GM23338 (cell line): ENCODE measurements around the gene GPD2. TPM values are rescaled to one million over a fixed set of nuclear protein-coding genes. Genes with fewer than 3 reads are reported as not detected.

Source experiments
- ATAC-seq: fragments of 200-7000 bp; cut with Tn5 transposase; 3 replicates; pipeline ENCODE4 v1.9.1; 2020
- DNase-seq: peaks from one replicate; pipeline ENCODE4 v3.0.0-alpha.2; 2015; ENCODE audit warnings: low spot score
- H2AFZ ChIP-seq: fragments of 200-600 bp; sonication (generic); 2 replicates; pipeline ENCODE4 v1.8.0; 2016; ENCODE audit warnings: antibody characterized with exemption, mild to moderate bottlenecking, moderate library complexity
- H3F3A ChIP-seq: fragments of 200-600 bp; sonication (generic); replicated peaks from 2 replicates; pipeline ENCODE4 v1.8.0; 2017; ENCODE audit warnings: antibody characterized with exemption, mixed run types, low read depth
- H3K27ac ChIP-seq: fragments of 200-600 bp; sonication (generic); 2 replicates; pipeline ENCODE4 v1.6.1; 2016; ENCODE audit warnings: low read depth
- H3K27me3 ChIP-seq: fragments of 200-600 bp; sonication (generic); 2 replicates; pipeline ENCODE4 v1.8.0; 2016; ENCODE audit warnings: mild to moderate bottlenecking, mixed run types, moderate library complexity; ENCODE audit not compliant: insufficient read depth
- H3K36me3 ChIP-seq: fragments of 200-600 bp; sonication (generic); 2 replicates; pipeline ENCODE4 v1.8.0; 2016; ENCODE audit warnings: mild to moderate bottlenecking; ENCODE audit not compliant: insufficient read depth
- H3K4me1 ChIP-seq: fragments of 200-600 bp; sonication (generic); 2 replicates; pipeline ENCODE4 v1.8.0; 2016; ENCODE audit warnings: mild to moderate bottlenecking, moderate library complexity; ENCODE audit not compliant: insufficient read depth
- H3K4me2 ChIP-seq: fragments of 200-600 bp; sonication (generic); 2 replicates; pipeline ENCODE4 v1.7.1; 2017; ENCODE audit warnings: mixed run types
- H3K4me3 ChIP-seq: fragments of 200-600 bp; sonication (generic); 2 replicates; pipeline ENCODE4 v1.6.1; 2016; ENCODE audit warnings: mixed run types
- H3K79me2 ChIP-seq: fragments of 200-600 bp; sonication (generic); replicated peaks from 2 replicates; pipeline ENCODE4 v1.8.0; 2017; ENCODE audit warnings: mild to moderate bottlenecking; ENCODE audit not compliant: insufficient read depth
- H3K9me2 ChIP-seq: fragments of 200-600 bp; sonication (generic); 2 replicates; pipeline ENCODE4 v1.8.0; 2017; ENCODE audit not compliant: insufficient read depth
- H4K20me1 ChIP-seq: fragments of 200-600 bp; sonication (generic); replicated peaks from 2 replicates; pipeline ENCODE4 v1.8.0; 2017; ENCODE audit warnings: mild to moderate bottlenecking; ENCODE audit not compliant: insufficient read depth
- H3K27ac Mint-ChIP-seq: 2 replicates; pipeline ENCODE4 v1.8.0; 2020; ENCODE audit warnings: inconsistent platforms, mild to moderate bottlenecking, moderate library complexity, mixed read lengths
- H3K27me3 Mint-ChIP-seq: 3 replicates; pipeline ENCODE4 v1.8.0; 2022; ENCODE audit warnings: low read depth, mild to moderate bottlenecking, moderate library complexity, mixed read lengths, inconsistent platforms; ENCODE audit not compliant: insufficient read depth, poor library complexity
- H3K36me3 Mint-ChIP-seq: 3 replicates; pipeline ENCODE4 v1.8.0; 2021; ENCODE audit warnings: low read depth, mild to moderate bottlenecking, inconsistent platforms, moderate library complexity, mixed read lengths
- H3K4me1 Mint-ChIP-seq: 3 replicates; pipeline ENCODE4 v1.8.0; 2020; ENCODE audit warnings: mild to moderate bottlenecking, inconsistent platforms, mixed read lengths
- H3K4me3 Mint-ChIP-seq: 3 replicates; pipeline ENCODE4 v1.8.0; 2021; ENCODE audit warnings: moderate library complexity, mild to moderate bottlenecking, inconsistent platforms, mixed read lengths
- H3K9me3 Mint-ChIP-seq: 3 replicates; pipeline ENCODE4 v1.8.0; 2020; ENCODE audit warnings: moderate library complexity, mild to moderate bottlenecking, inconsistent platforms, mixed read lengths
- CREB1 ChIP-seq: fragments of 250-450 bp; sonication (Bioruptor Pico); IDR thresholded peaks from 2 replicates; pipeline ENCODE4 v1.5.0; 2020; ENCODE audit warnings: low read depth, mild to moderate bottlenecking, moderate library complexity
- CTCF ChIP-seq, 2 experiments: fragments of 200-600 bp in 1 of 2; sonication (generic) in 1 of 2; conservative IDR thresholded peaks; 2 replicates each; pipeline versions ENCODE4 v1.5.1 to v1.6.1; 2016 to 2017; ENCODE audit warnings: antibody characterized with exemption in 2 of 2, low read depth in 2 of 2, mild to moderate bottlenecking in 2 of 2, moderate library complexity in 1 of 2
- ETS1 ChIP-seq: IDR thresholded peaks from 2 replicates; pipeline ENCODE4 v1.6.1; 2016; ENCODE audit warnings: antibody characterized with exemption
- EZH2 ChIP-seq: fragments of 200-600 bp; sonication (generic); IDR thresholded peaks from one replicate; pipeline ENCODE4 v1.8.0; 2017; ENCODE audit warnings: antibody characterized with exemption, mild to moderate bottlenecking, low read depth; ENCODE audit not compliant: unreplicated experiment
- EZH2phosphoT487 ChIP-seq: fragments of 200-600 bp; sonication (generic); IDR thresholded peaks from one replicate; pipeline ENCODE4 v1.8.1; 2018; ENCODE audit warnings: antibody characterized with exemption; ENCODE audit not compliant: unreplicated experiment
- JUNB ChIP-seq: IDR thresholded peaks from one replicate; pipeline ENCODE4 v1.6.1; 2016; ENCODE audit warnings: antibody characterized with exemption; ENCODE audit not compliant: unreplicated experiment
- NANOG ChIP-seq: IDR thresholded peaks from 2 replicates; pipeline ENCODE4 v1.6.1; 2016; ENCODE audit warnings: antibody characterized with exemption, borderline replicate concordance
- POLR2AphosphoS5 ChIP-seq: IDR thresholded peaks from 2 replicates; pipeline ENCODE4 v1.6.1; 2016; ENCODE audit warnings: antibody characterized with exemption, low read depth
- REST ChIP-seq: IDR thresholded peaks from one replicate; pipeline ENCODE4 v1.6.1; 2018; ENCODE audit warnings: antibody characterized with exemption; ENCODE audit not compliant: unreplicated experiment
- STAT1 ChIP-seq: IDR thresholded peaks from one replicate; pipeline ENCODE4 v1.6.1; 2016; ENCODE audit warnings: antibody characterized with exemption; ENCODE audit not compliant: unreplicated experiment
- ZNF114 ChIP-seq: fragments of 250-450 bp; sonication (Bioruptor Pico); IDR thresholded peaks from 2 replicates; pipeline ENCODE4 v1.5.0; 2020; ENCODE audit warnings: mild to moderate bottlenecking, moderate library complexity
- ZNF462 ChIP-seq: fragments of 250-450 bp; sonication (Bioruptor Pico); IDR thresholded peaks from 2 replicates; pipeline ENCODE4 v1.5.0; 2020; ENCODE audit warnings: mild to moderate bottlenecking, moderate library complexity
- polyA plus RNA-seq: library from polyadenylated mRNA; unstranded; fragments of >200 nt; fragmentation: Nextera tagmentation; extraction: Ambion mirVana; gene quantifications from 2 replicates; pipeline ENCODE4 v1.2.1, GENCODE V29; 2016
- total RNA-seq: library from RNA; depleted of rRNA; stranded (reverse); fragments of >200 nt; shearing (Covaris generic); gene quantifications from 2 replicates; pipeline ENCODE4 v1.2.3, GENCODE V29; 2014

Gene GPD2
- total and polyA plus RNA-seq, 2 experiments from 2014 or later: 9.4 to 67.4 TPM

- no peak for TF ChIP-seq ZNF462
- TF ChIP-seq STAT1: no peak
- no peak for TF ChIP-seq JUNB
- TF ChIP-seq ETS1: no peak
Measured at GRCh38 chr2:156411835-156412234, 24.3 kb upstream of the GPD2 start (continued).

- Mint-ChIP-seq H3K4me3 (no peak overlapping the region), H3K4me1 (peaks cover 5% of the 10 kb centered on the region; the same call in 1 of the 3 replicates), H3K36me3 (no peaks in the 10 kb centered on the region), H3K27me3 (peaks cover 2% of the 10 kb centered on the region), H3K9me3 (no peaks in the 10 kb centered on the region; the same call in 2 of the 3 replicates), H3K27ac (no peak overlapping the region)
- no peaks in the 10 kb centered on the region for H3K27me3 ChIP-seq
- DNase-seq (no peak), ATAC-seq (no peak)
- H3K36me3 ChIP-seq: no peaks in the 10 kb centered on the region
- H3K4me2 ChIP-seq: no peak overlapping the region
- H3F3A ChIP-seq: no peaks in the 10 kb centered on the region
- H3K9me2 ChIP-seq: no peaks in the 10 kb centered on the region
- no peaks in the 10 kb centered on the region for H4K20me1 ChIP-seq
- no peaks in the 10 kb centered on the region for H3K79me2 ChIP-seq
- no peak overlapping the region for H2AFZ ChIP-seq
- no peak overlapping the region for H3K4me3 ChIP-seq
- no peaks in the 10 kb centered on the region for H3K4me1 ChIP-seq
- no peak overlapping the region for H3K27ac ChIP-seq
- TF ChIP-seq NANOG: no peak
- TF ChIP-seq STAT1: no peak
- no peak for TF ChIP-seq EZH2
- no peak for TF ChIP-seq CTCF (conservative IDR thresholded peaks at IDR 0.05; ENCODE audit: low read depth in 2 of 2)
- TF ChIP-seq EZH2phosphoT487: no peak
- no peak for TF ChIP-seq ZNF114 (CRISPR knock-in tag)
- TF ChIP-seq REST: no peak
- no peak for TF ChIP-seq CREB1 (CRISPR knock-in tag)
- TF ChIP-seq POLR2AphosphoS5: no peak
Measured at GRCh38 chr2:156421851-156422250, 14.3 kb upstream of the GPD2 start.
